ENCODE results near the gene PLEKHM3.
"Not testable (repeated sequence)": the region's sequence is repeated elsewhere in the genome, so short reads cannot be mapped to it uniquely, and the experiment has no call there.

GRCh38 chr2:208018124-208018712 lies 7.1 kb downstream of the PLEKHM3 start:
- TF ChIP-seq, protein P1, sequence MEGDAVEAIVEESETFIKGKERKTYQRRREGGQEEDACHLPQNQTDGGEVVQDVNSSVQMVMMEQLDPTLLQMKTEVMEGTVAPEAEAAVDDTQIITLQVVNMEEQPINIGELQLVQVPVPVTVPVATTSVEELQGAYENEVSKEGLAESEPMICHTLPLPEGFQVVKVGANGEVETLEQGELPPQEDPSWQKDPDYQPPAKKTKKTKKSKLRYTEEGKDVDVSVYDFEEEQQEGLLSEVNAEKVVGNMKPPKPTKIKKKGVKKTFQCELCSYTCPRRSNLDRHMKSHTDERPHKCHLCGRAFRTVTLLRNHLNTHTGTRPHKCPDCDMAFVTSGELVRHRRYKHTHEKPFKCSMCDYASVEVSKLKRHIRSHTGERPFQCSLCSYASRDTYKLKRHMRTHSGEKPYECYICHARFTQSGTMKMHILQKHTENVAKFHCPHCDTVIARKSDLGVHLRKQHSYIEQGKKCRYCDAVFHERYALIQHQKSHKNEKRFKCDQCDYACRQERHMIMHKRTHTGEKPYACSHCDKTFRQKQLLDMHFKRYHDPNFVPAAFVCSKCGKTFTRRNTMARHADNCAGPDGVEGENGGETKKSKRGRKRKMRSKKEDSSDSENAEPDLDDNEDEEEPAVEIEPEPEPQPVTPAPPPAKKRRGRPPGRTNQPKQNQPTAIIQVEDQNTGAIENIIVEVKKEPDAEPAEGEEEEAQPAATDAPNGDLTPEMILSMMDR (conservative IDR thresholded peaks at IDR 0.05 in 1 of 2, IDR thresholded peaks at IDR 0.05 in 1 of 2; ENCODE audit: low read depth in 1 of 2, low read length in 2 of 2): not testable (repeated sequence)
- not testable (repeated sequence) for TF ChIP-seq EZH2 (IDR thresholded peaks at IDR 0.05; ENCODE audit: low read length, missing control alignments)

All from fibroblast of lung (primary cell).